ENCODE measurements around the gene MYO9B.

The MYO9B gene

DNA sequence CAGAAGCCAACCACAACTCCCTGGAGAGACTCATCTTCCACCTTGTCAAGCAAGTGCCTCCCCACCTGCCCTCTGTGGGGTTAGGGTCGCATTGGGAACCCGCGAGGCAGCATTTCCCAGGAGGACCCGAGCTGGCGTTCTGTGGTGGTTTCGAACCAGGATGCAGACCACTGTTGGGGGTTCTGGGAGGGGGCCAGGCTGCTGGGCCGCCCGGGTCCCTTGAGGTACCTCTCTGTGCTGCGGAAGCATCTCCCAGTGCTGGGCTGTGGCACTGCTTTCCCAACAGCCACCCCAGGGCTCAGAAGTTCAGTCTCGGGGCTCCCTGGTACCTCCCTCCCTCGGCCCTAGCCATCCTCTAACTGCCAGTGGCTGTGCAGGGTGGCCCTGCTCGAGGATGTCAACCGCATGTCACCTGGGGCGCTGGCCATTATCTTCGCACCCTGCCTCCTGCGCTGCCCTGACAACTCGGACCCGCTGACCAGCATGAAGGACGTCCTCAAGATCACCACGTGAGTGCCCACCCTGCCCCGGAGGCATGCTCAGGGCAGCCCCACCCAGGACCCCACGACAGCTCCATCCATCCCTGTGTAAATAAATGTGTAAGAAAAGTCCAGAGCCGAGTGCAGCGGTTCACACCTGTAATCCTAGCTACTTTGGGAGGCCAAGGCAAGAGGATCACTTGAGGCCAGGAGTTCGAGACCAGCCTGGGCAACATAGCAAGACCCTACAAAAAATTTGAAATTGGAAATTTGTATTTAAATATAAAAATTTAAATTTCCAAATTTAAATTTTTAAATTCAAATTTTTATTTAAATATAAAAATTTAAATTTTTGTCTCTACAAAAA, 131.4 kb downstream of the MYO9B start:
- no peaks in the 10 kb centered on the region for H3K27me3 ChIP-seq (ENCODE audit: insufficient read depth, low read length, poor library complexity, severe bottlenecking)
- no peak overlapping the region for H3K4me2 ChIP-seq (ENCODE audit: low read depth, low read length, poor library complexity, severe bottlenecking)
- no peaks in the 10 kb centered on the region for H3K79me2 ChIP-seq (ENCODE audit: insufficient read depth, low read length)
- no peaks in the 10 kb centered on the region for H3K9me2 ChIP-seq (replicated peaks; ENCODE audit: low read depth, low read length)
- H3K4me1 ChIP-seq (ENCODE audit: insufficient read depth, low read length, poor library complexity, severe bottlenecking), result no peaks in the 10 kb centered on the region
- H3K9ac ChIP-seq (ENCODE audit: low read depth, low read length, poor library complexity, severe bottlenecking), result no peak overlapping the region
- H3K4me3 ChIP-seq (ENCODE audit: low read length, poor library complexity, severe bottlenecking), result no peak overlapping the region
- TF ChIP-seq EZH2phosphoT487 (IDR thresholded peaks at IDR 0.05; ENCODE audit: borderline replicate concordance), result no peak
- TF ChIP-seq, protein P1, sequence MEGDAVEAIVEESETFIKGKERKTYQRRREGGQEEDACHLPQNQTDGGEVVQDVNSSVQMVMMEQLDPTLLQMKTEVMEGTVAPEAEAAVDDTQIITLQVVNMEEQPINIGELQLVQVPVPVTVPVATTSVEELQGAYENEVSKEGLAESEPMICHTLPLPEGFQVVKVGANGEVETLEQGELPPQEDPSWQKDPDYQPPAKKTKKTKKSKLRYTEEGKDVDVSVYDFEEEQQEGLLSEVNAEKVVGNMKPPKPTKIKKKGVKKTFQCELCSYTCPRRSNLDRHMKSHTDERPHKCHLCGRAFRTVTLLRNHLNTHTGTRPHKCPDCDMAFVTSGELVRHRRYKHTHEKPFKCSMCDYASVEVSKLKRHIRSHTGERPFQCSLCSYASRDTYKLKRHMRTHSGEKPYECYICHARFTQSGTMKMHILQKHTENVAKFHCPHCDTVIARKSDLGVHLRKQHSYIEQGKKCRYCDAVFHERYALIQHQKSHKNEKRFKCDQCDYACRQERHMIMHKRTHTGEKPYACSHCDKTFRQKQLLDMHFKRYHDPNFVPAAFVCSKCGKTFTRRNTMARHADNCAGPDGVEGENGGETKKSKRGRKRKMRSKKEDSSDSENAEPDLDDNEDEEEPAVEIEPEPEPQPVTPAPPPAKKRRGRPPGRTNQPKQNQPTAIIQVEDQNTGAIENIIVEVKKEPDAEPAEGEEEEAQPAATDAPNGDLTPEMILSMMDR (conservative IDR thresholded peaks at IDR 0.05; ENCODE audit: low read length), result no peak
- no peak overlapping the region for H2AFZ ChIP-seq (ENCODE audit: low read length)
- H3K36me3 ChIP-seq (ENCODE audit: insufficient read depth, low read length), result peaks cover 43% of the 10 kb centered on the region; the same call in 1 of the 2 replicates
- no peaks in the 10 kb centered on the region for H4K20me1 ChIP-seq (ENCODE audit: insufficient read depth, low read length, poor library complexity, severe bottlenecking)
- no peaks in the 10 kb centered on the region for H3K9me3 ChIP-seq (ENCODE audit: insufficient read depth, low read depth, low read length)
- no peaks in the 10 kb centered on the region for H3F3A ChIP-seq (ENCODE audit: low read depth)

DNA sequence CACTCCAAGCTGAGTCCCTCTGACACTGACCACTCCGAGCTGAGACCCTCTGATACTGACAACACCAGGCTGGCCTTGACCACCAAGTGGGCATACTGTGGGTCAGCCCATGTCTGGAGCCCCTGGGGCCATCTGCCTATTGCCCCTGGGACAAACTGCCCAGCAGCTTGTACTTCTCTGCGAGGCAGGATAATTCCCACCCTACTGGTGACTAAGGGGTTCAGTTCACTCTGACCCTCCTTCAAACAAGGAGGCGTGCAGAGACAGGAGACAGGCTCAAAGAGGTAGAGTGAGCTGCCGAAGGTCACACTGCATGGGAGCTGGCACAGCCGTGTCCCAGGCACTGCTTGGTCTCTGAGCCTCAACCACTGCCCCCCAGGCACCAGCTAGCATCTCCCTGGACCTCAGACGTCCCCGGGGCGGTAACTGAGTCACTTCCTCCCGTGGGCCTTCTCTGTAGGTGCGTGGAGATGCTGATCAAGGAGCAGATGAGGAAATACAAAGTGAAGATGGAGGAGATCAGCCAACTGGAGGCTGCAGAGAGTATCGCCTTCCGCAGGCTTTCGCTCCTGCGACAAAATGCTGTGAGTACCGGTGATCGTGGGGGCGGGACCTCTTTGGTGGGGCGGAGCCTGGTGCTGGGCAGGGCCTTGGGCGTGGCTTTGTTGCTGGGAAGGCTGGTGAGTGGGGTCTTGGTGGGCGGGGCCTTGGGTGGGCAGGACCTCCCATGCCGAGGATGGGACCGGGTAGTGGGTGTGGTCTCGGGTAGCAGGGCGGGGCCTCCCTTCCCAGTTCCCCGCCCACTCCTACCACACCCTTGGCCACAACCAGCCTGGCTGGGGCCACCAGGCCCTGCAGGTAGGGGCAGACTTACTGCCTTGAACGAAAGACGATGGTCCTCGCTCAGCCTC, 133.8 kb downstream of the MYO9B start:
- H3K4me3 ChIP-seq (ENCODE audit: low read length, poor library complexity, severe bottlenecking), result no peak overlapping the region

DNA sequence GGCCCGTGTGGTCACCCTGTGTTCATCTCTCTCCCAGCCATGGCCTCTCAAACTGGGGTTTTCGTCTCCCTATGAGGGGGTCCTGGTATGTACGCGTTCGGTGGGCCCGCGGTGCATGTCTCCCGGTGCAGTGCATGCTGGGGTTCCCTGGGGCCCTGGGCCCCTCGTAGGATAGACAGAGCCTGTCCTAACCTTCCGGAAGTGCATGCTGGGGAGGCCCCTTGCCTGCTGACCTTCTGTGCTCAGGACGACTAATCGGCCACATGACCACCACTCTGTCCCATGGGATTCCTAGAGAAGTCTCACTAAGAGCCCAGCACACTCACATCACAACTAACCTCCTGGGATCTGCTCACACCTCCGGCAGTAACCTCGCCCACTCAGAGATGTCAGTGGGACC, 134.7 kb downstream of the MYO9B start:
- no peak overlapping the region for H3K4me3 ChIP-seq (ENCODE audit: low read length, poor library complexity, severe bottlenecking)
- no peaks in the 10 kb centered on the region for H3K9me2 ChIP-seq (replicated peaks; ENCODE audit: low read depth, low read length)
- H2AFZ ChIP-seq (ENCODE audit: low read length), result no peak overlapping the region
- peaks cover 33% of the 10 kb centered on the region; the same call in 1 of the 2 replicates for H3K36me3 ChIP-seq (ENCODE audit: insufficient read depth, low read length)
- H3K9ac ChIP-seq (ENCODE audit: low read depth, low read length, poor library complexity, severe bottlenecking), result no peak overlapping the region
- no peaks in the 10 kb centered on the region for H3K79me2 ChIP-seq (ENCODE audit: insufficient read depth, low read length)
- H3K4me1 ChIP-seq (ENCODE audit: insufficient read depth, low read length, poor library complexity, severe bottlenecking), result peaks cover 7% of the 10 kb centered on the region
- H3K27me3 ChIP-seq (ENCODE audit: insufficient read depth, low read length, poor library complexity, severe bottlenecking), result no peaks in the 10 kb centered on the region
- no peaks in the 10 kb centered on the region for H4K20me1 ChIP-seq (ENCODE audit: insufficient read depth, low read length, poor library complexity, severe bottlenecking)
- no peak overlapping the region for H3K4me2 ChIP-seq (ENCODE audit: low read depth, low read length, poor library complexity, severe bottlenecking)
- H3K9me3 ChIP-seq (ENCODE audit: insufficient read depth, low read depth, low read length), result no peaks in the 10 kb centered on the region
- TF ChIP-seq EZH2phosphoT487 (IDR thresholded peaks at IDR 0.05; ENCODE audit: borderline replicate concordance), result no peak
- TF ChIP-seq, protein P1 (conservative IDR thresholded peaks at IDR 0.05; ENCODE audit: low read length), result no peak
- no peaks in the 10 kb centered on the region for H3F3A ChIP-seq (ENCODE audit: low read depth)

More for the DNA sequence above, 133.8 kb downstream of the MYO9B start:
- Histone ChIP-seq H3K36me3 (ENCODE audit: insufficient read depth, low read length) (peaks cover 34% of the 10 kb centered on the region; the same call in 1 of the 2 replicates), H3K4me2 (ENCODE audit: low read depth, low read length, poor library complexity, severe bottlenecking) (no peak overlapping the region), H3K4me1 (ENCODE audit: insufficient read depth, low read length, poor library complexity, severe bottlenecking) (peaks cover 2% of the 10 kb centered on the region), H4K20me1 (ENCODE audit: insufficient read depth, low read length, poor library complexity, severe bottlenecking) (no peaks in the 10 kb centered on the region), H3K9me3 (ENCODE audit: insufficient read depth, low read depth, low read length) (no peaks in the 10 kb centered on the region), H3K9ac (ENCODE audit: low read depth, low read length, poor library complexity, severe bottlenecking) (no peak overlapping the region), H3K27me3 (ENCODE audit: insufficient read depth, low read length, poor library complexity, severe bottlenecking) (no peaks in the 10 kb centered on the region), H3K9me2 (replicated peaks; ENCODE audit: low read depth, low read length) (no peaks in the 10 kb centered on the region), H3K79me2 (ENCODE audit: insufficient read depth, low read length) (no peaks in the 10 kb centered on the region), H2AFZ (ENCODE audit: low read length) (no peak overlapping the region), H3F3A (ENCODE audit: low read depth) (no peaks in the 10 kb centered on the region)
- TF ChIP-seq EZH2phosphoT487 (IDR thresholded peaks at IDR 0.05; ENCODE audit: borderline replicate concordance), result no peak
- TF ChIP-seq, protein P1 (conservative IDR thresholded peaks at IDR 0.05; ENCODE audit: low read length), result no peak
